Stimulated activated CD8-positive, alpha-beta memory T cell treated with anti-CD3 and anti-CD28 coated beads, Interleukin-4, amount 100 ng/mL, for 4 hours (primary cell): Measurements from ENCODE around the gene EBF4.

Experiments
- DNase-seq, 2 donors: peaks; one replicate each; pipeline ENCODE4 v3.0.0-alpha.2; 2020; ENCODE audit warnings: low read depth in 2 of 2, low spot score in 1 of 2

The EBF4 gene, protein sequence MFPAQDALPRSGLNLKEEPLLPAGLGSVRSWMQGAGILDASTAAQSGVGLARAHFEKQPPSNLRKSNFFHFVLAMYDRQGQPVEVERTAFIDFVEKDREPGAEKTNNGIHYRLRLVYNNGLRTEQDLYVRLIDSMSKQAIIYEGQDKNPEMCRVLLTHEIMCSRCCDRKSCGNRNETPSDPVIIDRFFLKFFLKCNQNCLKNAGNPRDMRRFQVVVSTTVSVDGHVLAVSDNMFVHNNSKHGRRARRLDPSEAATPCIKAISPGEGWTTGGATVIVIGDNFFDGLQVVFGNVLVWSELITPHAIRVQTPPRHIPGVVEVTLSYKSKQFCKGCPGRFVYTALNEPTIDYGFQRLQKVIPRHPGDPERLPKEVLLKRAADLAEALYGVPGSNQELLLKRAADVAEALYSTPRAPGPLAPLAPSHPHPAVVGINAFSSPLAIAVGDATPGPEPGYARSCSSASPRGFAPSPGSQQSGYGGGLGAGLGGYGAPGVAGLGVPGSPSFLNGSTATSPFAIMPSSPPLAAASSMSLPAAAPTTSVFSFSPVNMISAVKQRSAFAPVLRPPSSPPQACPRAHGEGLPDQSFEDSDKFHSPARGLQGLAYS

GRCh38 chr20:2692036-2692885, at the start of gene EBF4:
Gene EBF4 (plus strand): TSS chr20:2692780. CDS start chr20:2693646, 866 bp downstream.
- no peak for DNase-seq

DNA sequence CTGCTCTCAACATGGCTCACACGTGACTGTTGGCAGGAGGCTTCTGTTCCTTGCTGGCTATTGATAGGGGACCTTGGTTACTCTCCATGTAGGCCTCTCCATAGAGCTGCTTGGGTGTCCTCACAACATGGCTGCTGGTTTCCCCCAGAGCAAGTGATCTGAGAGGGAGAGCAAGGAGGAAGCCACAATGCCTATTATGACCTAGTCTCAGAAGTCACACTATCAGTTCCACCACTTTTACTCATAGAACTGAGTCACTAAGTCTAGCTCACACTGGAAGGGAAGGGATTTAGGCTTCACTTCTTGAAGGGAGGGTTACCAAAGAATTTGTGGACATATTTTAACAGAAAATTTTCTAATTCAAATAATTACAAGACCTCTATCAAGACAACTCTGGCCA, 48.9 kb upstream of the EBF4 start:
- DNase-seq: no peak

- DNase-seq: peak; percentile 86
Observed at GRCh38 chr20:2651772-2652723, 40.5 kb upstream of the EBF4 start, which contains the start of gene NOP56. Gene NOP56 (plus strand): TSS chr20:2652632. CDS start chr20:2652661, 29 bp downstream.

DNA sequence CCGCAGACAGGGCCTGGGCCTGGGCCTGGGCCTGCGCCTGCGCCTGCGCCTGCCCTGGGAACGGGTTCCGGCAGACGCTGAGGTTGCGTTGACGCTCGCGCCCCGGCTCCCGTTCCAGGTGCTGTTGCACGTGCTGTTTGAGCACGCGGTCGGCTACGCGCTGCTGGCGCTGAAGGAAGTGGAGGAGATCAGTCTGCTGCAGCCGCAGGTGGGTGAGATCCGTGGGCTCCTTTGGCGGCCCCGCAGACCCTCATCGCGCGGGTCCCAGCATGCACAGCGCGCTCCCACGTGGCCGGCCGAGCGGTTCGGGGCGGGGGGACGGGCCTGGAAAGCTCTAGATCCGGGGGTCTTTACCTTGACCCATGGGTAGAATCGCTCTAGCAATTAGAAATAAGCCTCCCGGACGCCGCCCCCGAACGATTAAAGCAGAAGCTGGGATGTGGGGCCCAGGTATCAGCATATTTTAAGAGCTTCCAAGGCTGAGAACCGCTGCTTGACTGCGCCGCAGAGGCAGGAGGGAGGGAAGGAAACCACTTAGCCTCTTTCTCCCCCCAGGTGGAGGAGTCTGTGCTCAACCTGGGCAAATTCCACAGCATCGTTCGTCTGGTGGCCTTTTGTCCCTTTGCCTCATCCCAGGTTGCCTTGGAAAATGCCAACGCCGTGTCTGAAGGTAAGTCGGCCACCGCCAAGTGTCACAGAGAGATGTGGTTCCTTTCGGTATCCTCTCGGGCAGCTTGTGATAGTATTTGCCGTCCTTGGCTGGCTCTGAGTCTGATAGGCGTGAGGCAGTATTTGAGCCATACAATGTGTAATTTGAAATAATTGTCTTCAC, 39.6 kb upstream of the EBF4 start:
- DNase-seq: peak; percentile 20 to 23

GRCh38 chr20:2653556-2654383, 38.8 kb upstream of the EBF4 start:
- no peak for DNase-seq

- DNase-seq: no peak
Observed at GRCh38 chr20:2654384-2654822, 38.2 kb upstream of the EBF4 start.

DNA sequence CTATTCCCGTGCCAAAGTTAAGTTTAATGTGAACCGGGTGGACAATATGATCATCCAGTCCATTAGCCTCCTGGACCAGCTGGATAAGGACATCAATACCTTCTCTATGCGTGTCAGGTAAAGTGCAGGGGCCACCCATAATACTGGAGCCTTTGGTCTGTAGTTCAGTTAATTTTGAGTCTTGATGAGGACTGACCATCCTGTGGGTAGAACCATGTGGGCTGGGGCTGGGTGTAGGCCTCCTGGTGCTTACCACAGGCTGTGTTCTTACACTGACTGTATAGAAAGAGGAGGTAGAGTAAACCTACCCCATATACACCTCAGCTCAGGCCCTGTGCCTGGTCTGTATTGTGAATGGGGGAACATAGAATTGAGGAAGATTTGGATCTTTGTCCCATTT, 37.7 kb upstream of the EBF4 start:
- no peak for DNase-seq

- no peak for DNase-seq
Observed at GRCh38 chr20:2655331-2656116, 37.1 kb upstream of the EBF4 start.

GRCh38 chr20:2656471-2657117, 36.0 kb upstream of the EBF4 start:
- DNase-seq: no peak

- no peak for DNase-seq
Observed at GRCh38 chr20:2657241-2657640, 35.3 kb upstream of the EBF4 start.

- DNase-seq: no peak
Observed at GRCh38 chr20:2657674-2658073, 34.9 kb upstream of the EBF4 start.

DNA sequence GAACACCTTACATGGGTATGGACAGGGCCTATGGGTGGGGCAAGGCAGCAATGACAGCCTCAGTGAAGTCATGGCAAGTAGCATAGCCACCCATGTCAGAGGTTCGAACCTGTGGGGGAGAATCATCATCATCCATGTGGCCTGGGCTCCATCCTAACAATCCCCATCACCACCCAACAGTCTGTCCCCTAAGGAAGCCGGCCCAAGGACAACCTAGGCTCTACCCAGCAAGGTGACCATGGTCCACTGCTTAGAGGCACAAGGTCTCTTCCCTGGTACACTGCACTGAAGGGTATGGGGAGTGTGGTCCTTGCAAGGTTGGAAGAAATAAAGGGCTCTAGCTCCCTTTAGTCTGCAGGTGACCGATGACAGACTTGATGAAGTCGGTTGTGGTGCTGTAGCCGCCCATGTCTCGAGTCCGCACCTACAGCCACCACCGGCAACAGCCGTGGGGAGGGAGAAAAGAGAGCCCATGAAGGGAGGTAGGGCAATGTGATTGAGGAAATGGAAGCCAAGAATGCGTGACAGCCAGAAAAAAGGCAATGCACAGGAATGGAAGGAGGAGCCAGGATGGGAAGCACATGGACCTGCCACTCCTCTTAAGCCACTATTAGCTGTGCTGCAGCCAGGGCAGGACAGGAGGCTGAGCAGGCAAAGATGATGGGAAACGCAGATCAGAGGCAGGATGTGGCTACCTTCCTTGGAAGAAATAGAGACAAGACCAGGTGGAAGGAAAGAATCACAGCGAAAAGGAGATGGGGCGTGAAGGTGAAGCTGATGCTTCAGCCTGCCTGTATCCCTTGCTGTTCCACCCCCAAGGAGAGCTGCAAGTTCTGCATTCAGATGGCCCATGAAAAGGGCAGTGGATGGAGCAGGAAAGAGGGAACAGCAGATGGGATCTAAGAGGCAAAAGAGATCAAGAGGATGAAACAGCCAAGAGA, 33.9 kb upstream of the EBF4 start:
- no peak for DNase-seq

- no peak for DNase-seq
Observed at GRCh38 chr20:2659547-2659946, 33.0 kb upstream of the EBF4 start.

DNA sequence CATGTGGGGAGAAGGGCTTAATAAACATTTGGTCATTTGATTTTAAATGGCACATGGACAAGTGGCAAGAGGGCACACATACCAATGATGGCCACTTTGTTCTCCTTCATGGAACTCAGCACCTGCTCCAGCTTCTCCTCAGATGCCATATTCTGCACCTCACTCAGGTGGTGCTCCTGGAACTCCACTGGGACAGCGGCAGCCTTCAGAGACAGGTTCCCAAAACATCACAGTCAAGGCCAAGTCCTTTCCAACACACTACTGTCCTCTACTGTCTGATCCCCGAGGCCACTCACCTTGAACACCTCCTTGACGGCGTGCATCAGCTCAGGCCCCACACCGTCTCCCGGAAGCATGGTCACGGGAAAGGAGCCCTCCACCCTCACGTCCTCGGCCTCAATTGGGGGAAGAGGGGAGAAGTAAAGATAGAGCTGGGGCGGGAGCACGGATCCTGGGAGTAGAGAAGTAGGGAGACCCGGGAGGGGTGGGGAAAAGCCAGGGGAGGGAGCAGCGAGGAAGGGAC, 29.2 kb upstream of the EBF4 start:
- DNase-seq: no peak

GRCh38 chr20:2663887-2664719, 28.5 kb upstream of the EBF4 start, which contains the start of gene IDH3B:
Gene IDH3B (minus strand): TSS chr20:2664216. CDS start chr20:2664188, 28 bp downstream.
- DNase-seq: peak; percentile 80 to 89
